ENCODE data around the gene EOMES. TPM values are rescaled to one million over a fixed set of nuclear protein-coding genes. Genes with fewer than 3 reads are reported as not detected.
A peak's percentile ranks its signal among the peaks of the same experiment; 100 is the strongest.

The EOMES gene
- total RNA-seq, 1 experiment from 2014 or later, result 0.43 TPM

GRCh38 chr3:27714146-27714526 is 8.0 kb downstream of the EOMES start:
- H3K4me1 ChIP-seq, result peaks cover 18% of the 10 kb centered on the region; the same call in 1 of the 2 replicates
- no peaks in the 10 kb centered on the region for H3K9me3 ChIP-seq
- no TSS peak for BruUV-seq (replicated peaks)
- DNase-seq, result no peak
- peaks cover 5% of the 10 kb centered on the region for H3K27me3 ChIP-seq (replicated peaks; ENCODE audit: control insufficient read depth, insufficient read depth, low read length)
- no peak overlapping the region for H3K4me3 ChIP-seq (ENCODE audit: low read depth, low read length)
- POLR2A ChIA-PET, result no interaction called here
- peaks cover 38% of the 10 kb centered on the region for H3K27me3 Mint-ChIP-seq (ENCODE audit: insufficient read depth, unreplicated experiment)
- no peaks in the 10 kb centered on the region for H3K9me3 Mint-ChIP-seq (ENCODE audit: unreplicated experiment)
- no peak for TF ChIP-seq CTCF (IDR thresholded peaks at IDR 0.05; ENCODE audit: insufficient read depth in 1 of 2, low read depth in 1 of 2, low read length in 1 of 2, severe bottlenecking in 1 of 2, unreplicated experiment in 1 of 2)
- peaks cover 24% of the 10 kb centered on the region for H3K4me1 Mint-ChIP-seq (ENCODE audit: low read depth, unreplicated experiment)
- H3K36me3 Mint-ChIP-seq (ENCODE audit: insufficient read depth, unreplicated experiment), result peaks cover 5% of the 10 kb centered on the region
- CTCF ChIA-PET, result no interaction called here
- H3K36me3 ChIP-seq (ENCODE audit: control insufficient read depth, insufficient read depth, low read length), result no peaks in the 10 kb centered on the region
- H3K4me3 Mint-ChIP-seq (ENCODE audit: unreplicated experiment), result peak overlapping the region; percentile 82
- intact Hi-C loops (cut with micrococcal nuclease; ENCODE audit: unreplicated experiment), result loop anchor here (2.0 to 10.0 kb wide), 5 partner anchors 111 to 633 kb away; partner anchors contain the start of genes AZI2, CMC1 and ZCWPW2
- H3K27ac Mint-ChIP-seq (ENCODE audit: unreplicated experiment), result no peak overlapping the region

DNA sequence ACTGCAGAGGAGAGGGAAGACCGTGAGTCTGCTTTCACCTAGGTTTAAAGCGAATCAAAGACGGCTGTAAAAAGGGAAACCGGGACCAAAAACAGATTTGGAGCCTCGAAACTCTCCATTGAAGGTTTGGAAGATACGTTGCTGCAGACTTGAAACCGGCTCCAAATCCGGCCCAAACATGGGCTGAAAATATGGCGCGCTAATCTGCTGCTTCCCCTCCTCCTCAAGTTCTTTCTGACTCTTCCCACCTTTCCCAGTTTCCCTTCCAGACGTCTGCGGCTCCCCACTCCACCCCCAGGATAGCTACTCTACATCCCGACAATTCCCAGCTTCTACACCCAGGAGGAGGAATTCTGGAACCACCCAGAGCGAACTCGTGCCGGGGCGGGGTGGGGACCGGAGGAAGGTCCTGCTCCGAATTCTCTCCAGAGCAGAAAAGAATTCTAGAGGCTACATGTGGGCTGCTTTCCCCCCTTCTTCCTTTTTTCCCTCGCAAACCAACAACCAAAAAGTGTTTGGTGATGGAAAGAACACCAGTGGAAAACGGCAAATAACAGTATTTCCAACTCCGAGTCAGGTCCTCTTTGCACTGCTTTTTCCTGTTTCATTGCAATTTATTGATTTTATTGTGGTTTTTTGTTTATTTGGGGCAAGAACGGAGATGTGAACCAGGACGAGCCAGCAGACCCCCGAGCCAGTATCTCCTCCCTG is 8.5 kb downstream of the EOMES start:
- ChIA-PET CTCF (no interaction called here), POLR2A (no interaction called here)
- no TSS peak for BruUV-seq (replicated peaks)
- H3K4me3 ChIP-seq (ENCODE audit: low read depth, low read length), result peak overlapping the region; percentile 31; the same call in 1 of the 2 replicates
- intact Hi-C loops (cut with micrococcal nuclease; ENCODE audit: unreplicated experiment), result loop anchor here (2.0 to 10.0 kb wide), 7 partner anchors 33 to 634 kb away; partner anchors contain the start of genes AZI2, CMC1 and ZCWPW2
- DNase-seq, result no peak
- H3K36me3 Mint-ChIP-seq (ENCODE audit: insufficient read depth, unreplicated experiment), result peaks cover 5% of the 10 kb centered on the region
- H3K4me1 Mint-ChIP-seq (ENCODE audit: low read depth, unreplicated experiment), result peaks cover 24% of the 10 kb centered on the region
- no peaks in the 10 kb centered on the region for H3K9me3 Mint-ChIP-seq (ENCODE audit: unreplicated experiment)
- H3K36me3 ChIP-seq (ENCODE audit: control insufficient read depth, insufficient read depth, low read length), result no peaks in the 10 kb centered on the region
- no peak for TF ChIP-seq CTCF (IDR thresholded peaks at IDR 0.05; ENCODE audit: insufficient read depth in 1 of 2, low read depth in 1 of 2, low read length in 1 of 2, severe bottlenecking in 1 of 2, unreplicated experiment in 1 of 2)
- H3K4me3 Mint-ChIP-seq (ENCODE audit: unreplicated experiment), result peak overlapping the region; percentile 82
- no peak overlapping the region for H3K27ac Mint-ChIP-seq (ENCODE audit: unreplicated experiment)
- peaks cover 18% of the 10 kb centered on the region; the same call in 1 of the 2 replicates for H3K4me1 ChIP-seq
- H3K9me3 ChIP-seq, result no peaks in the 10 kb centered on the region
- peaks cover 5% of the 10 kb centered on the region for H3K27me3 ChIP-seq (replicated peaks; ENCODE audit: control insufficient read depth, insufficient read depth, low read length)
- H3K27me3 Mint-ChIP-seq (ENCODE audit: insufficient read depth, unreplicated experiment), result peaks cover 41% of the 10 kb centered on the region

DNA sequence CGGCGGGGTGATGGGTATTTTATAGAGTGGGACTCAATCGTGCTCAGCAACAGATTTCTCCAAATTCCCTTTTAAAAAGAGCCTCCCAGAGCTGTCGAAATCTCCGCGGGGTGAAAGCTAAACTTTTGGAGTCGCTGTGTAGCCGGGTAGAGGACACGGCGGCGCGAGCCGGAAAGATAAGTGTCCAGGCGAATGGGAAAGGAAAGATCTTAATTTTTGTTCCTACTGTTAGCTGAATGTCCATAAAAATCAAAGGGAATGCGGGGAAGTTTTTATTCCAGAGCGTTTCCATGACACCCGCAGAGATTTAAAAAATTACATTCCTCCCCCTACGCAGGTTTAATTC is 9.1 kb downstream of the EOMES start:
- Mint-ChIP-seq H3K4me1 (ENCODE audit: low read depth, unreplicated experiment) (peaks cover 24% of the 10 kb centered on the region), H3K4me3 (ENCODE audit: unreplicated experiment) (peak overlapping the region; percentile 82), H3K36me3 (ENCODE audit: insufficient read depth, unreplicated experiment) (peaks cover 5% of the 10 kb centered on the region), H3K27me3 (ENCODE audit: insufficient read depth, unreplicated experiment) (peaks cover 38% of the 10 kb centered on the region), H3K9me3 (ENCODE audit: unreplicated experiment) (no peaks in the 10 kb centered on the region), H3K27ac (ENCODE audit: unreplicated experiment) (no peak overlapping the region)
- POLR2A ChIA-PET, result no interaction called here
- no peaks in the 10 kb centered on the region for H3K36me3 ChIP-seq (ENCODE audit: control insufficient read depth, insufficient read depth, low read length)
- no TSS peak for BruUV-seq (replicated peaks)
- peak overlapping the region; percentile 31 for H3K4me3 ChIP-seq (ENCODE audit: low read depth, low read length)
- TF ChIP-seq CTCF (IDR thresholded peaks at IDR 0.05; ENCODE audit: insufficient read depth in 1 of 2, low read depth in 1 of 2, low read length in 1 of 2, severe bottlenecking in 1 of 2, unreplicated experiment in 1 of 2), result no peak
- DNase-seq, result no peak
- CTCF ChIA-PET, result interaction anchor here (1.6 to 1.7 kb wide), 2 partner anchors 8 to 615 kb away, joined by 19 to 40 read pairs; partner anchors contain the start of gene EOMES
- peaks cover 18% of the 10 kb centered on the region; the same call in 1 of the 2 replicates for H3K4me1 ChIP-seq
- peaks cover 5% of the 10 kb centered on the region for H3K27me3 ChIP-seq (replicated peaks; ENCODE audit: control insufficient read depth, insufficient read depth, low read length)
- no peaks in the 10 kb centered on the region for H3K9me3 ChIP-seq
- intact Hi-C loops (cut with micrococcal nuclease; ENCODE audit: unreplicated experiment), result loop anchor here (2.0 to 10.0 kb wide), 6 partner anchors 34 to 634 kb away; partner anchors contain the start of genes AZI2 and ZCWPW2

All from Caco-2 (cell line).